ENCODE data around the gene SFMBT2. TPM values are rescaled to one million over a fixed set of nuclear protein-coding genes. Genes with fewer than 3 reads are reported as not detected.
"Not testable (repeated sequence)": the region's sequence is repeated elsewhere in the genome, so short reads cannot be mapped to it uniquely, and the experiment has no call there.

Gene SFMBT2
- polyA plus RNA-seq, 2 of the 4 experiments (the other 2 are of a cell fraction), result 9.6 to 10.2 TPM

GRCh38 chr10:7388602-7389001 lies 22.2 kb downstream of the SFMBT2 start (continued):
- TF ChIP-seq, protein P1, sequence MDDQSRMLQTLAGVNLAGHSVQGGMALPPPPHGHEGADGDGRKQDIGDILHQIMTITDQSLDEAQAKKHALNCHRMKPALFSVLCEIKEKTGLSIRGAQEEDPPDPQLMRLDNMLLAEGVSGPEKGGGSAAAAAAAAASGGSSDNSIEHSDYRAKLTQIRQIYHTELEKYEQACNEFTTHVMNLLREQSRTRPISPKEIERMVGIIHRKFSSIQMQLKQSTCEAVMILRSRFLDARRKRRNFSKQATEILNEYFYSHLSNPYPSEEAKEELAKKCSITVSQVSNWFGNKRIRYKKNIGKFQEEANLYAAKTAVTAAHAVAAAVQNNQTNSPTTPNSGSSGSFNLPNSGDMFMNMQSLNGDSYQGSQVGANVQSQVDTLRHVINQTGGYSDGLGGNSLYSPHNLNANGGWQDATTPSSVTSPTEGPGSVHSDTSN (IDR thresholded peaks at IDR 0.05), result no peak

- H3K27ac ChIP-seq; H3K4me3 ChIP-seq; CTCF ChIA-PET; POLR2A ChIA-PET; H3K4me1 ChIP-seq; H3K9me3 ChIP-seq; ATAC-seq; H3K4me2 ChIP-seq; FAIRE-seq; DNase-seq (ENCODE audit: low read depth in 1 of 2, low spot score in 1 of 2): not testable (repeated sequence)
- 81% methylated on average over 1 of the region's 1 CpG for WGBS (ENCODE audit: missing lambda C conversion rate)
Observed at GRCh38 chr10:7388149-7388548, 22.7 kb downstream of the SFMBT2 start.

GRCh38 chr10:7385114-7385513 lies 25.7 kb downstream of the SFMBT2 start:
- H3K4me2 ChIP-seq, result no peak overlapping the region
- FAIRE-seq, result no peak

GRCh38 chr10:7383442-7383841 lies 27.4 kb downstream of the SFMBT2 start:
- no peaks in the 10 kb centered on the region for H3K9me3 ChIP-seq
- no peak for DNase-seq (ENCODE audit: low read depth in 1 of 2, low spot score in 1 of 2)
- TF ChIP-seq, protein P1 (IDR thresholded peaks at IDR 0.05), result no peak
- TF ChIP-seq HDAC2 (IDR thresholded peaks at IDR 0.05), result no peak
- no peak for TF ChIP-seq CEBPB (IDR thresholded peaks at IDR 0.05)
- no peak for TF ChIP-seq MAFK (IDR thresholded peaks at IDR 0.05; ENCODE audit: partially characterized antibody)
- ChIA-PET CTCF (no interaction called here), POLR2A (no interaction called here)
- 0 out of 3 replicates have a peak, but pooled peaks cover 4% of the 10 kb centered on the region for H3K4me1 ChIP-seq
- FAIRE-seq, result no peak
- WGBS (ENCODE audit: missing lambda C conversion rate), result 84% methylated on average over 7 of the region's 7 CpGs
- no peak overlapping the region for H3K4me2 ChIP-seq
- H3K27ac ChIP-seq, result no peak overlapping the region
- no peak for ATAC-seq
- H3K4me3 ChIP-seq, result no peak overlapping the region

More at GRCh38 chr10:7385114-7385513, 25.7 kb downstream of the SFMBT2 start:
- 74% methylated on average over 7 of the region's 7 CpGs for WGBS (ENCODE audit: missing lambda C conversion rate)
- POLR2A ChIA-PET, result no interaction called here
- H3K4me1 ChIP-seq, result no peaks in the 10 kb centered on the region
- no peak for DNase-seq (ENCODE audit: low read depth in 1 of 2, low spot score in 1 of 2)
- no peak; a peak in 1 of 6 replicates for ATAC-seq
- no peak overlapping the region for H3K27ac ChIP-seq
- H3K4me3 ChIP-seq, result no peak overlapping the region
- TF ChIP-seq EHMT2 (IDR thresholded peaks at IDR 0.05; ENCODE audit: low read depth), result no peak
- TF ChIP-seq KDM5A (IDR thresholded peaks at IDR 0.05), result no peak
- TF ChIP-seq ELK1 (IDR thresholded peaks at IDR 0.05; ENCODE audit: low read depth, low read length), result no peak
- no peak for TF ChIP-seq NFE2L2 (conservative IDR thresholded peaks at IDR 0.05; ENCODE audit: low read length)
- TF ChIP-seq TP53 (CRISPR knock-in tag; IDR thresholded peaks at IDR 0.05), result no peak
- no peak for TF ChIP-seq CBX2 (IDR thresholded peaks at IDR 0.05; ENCODE audit: borderline replicate concordance, low read depth)
- TF ChIP-seq HOXB5 (CRISPR knock-in tag; IDR thresholded peaks at IDR 0.05), result no peak
- no peaks in the 10 kb centered on the region for H3K9me3 ChIP-seq
- CTCF ChIA-PET, result interaction anchor here (0.6 kb wide), 1 partner anchor 54 kb away, joined by 4 read pairs; no protein-coding TSS in a partner anchor

GRCh38 chr10:7380704-7381241 lies 30.1 kb downstream of the SFMBT2 start:
- POLR2A ChIA-PET, result no interaction called here
- Histone ChIP-seq H3K4me1 (peaks cover 11% of the 10 kb centered on the region), H3K9me3 (no peaks in the 10 kb centered on the region), H3K4me2 (no peak overlapping the region), H3K27ac (no peak overlapping the region), H3K4me3 (no peak overlapping the region)
- ATAC-seq (no peak), DNase-seq (ENCODE audit: low read depth in 1 of 2, low spot score in 1 of 2) (no peak), FAIRE-seq (no peak)
- CTCF ChIA-PET, result interaction anchor here (0.8 kb wide), 1 partner anchor 28 kb away, joined by 3 read pairs; no protein-coding TSS in a partner anchor
- TF ChIP-seq NFE2L2 (conservative IDR thresholded peaks at IDR 0.05; ENCODE audit: low read length) (no peak), HDAC2 (IDR thresholded peaks at IDR 0.05) (no peak), CHD4 (IDR thresholded peaks at IDR 0.05; ENCODE audit: borderline replicate concordance) (no peak), JUN (IDR thresholded peaks at IDR 0.05) (no peak), KDM1A (IDR thresholded peaks at IDR 0.05; ENCODE audit: low read depth) (no peak), NR3C1 (IDR thresholded peaks at IDR 0.05) (no peak), HOXB5 (CRISPR knock-in tag; IDR thresholded peaks at IDR 0.05) (no peak), POLR2AphosphoS2 (conservative IDR thresholded peaks at IDR 0.05; ENCODE audit: low read length) (no peak), HOXB13 (CRISPR knock-in tag; IDR thresholded peaks at IDR 0.05; ENCODE audit: low read depth) (no peak)
- WGBS (ENCODE audit: missing lambda C conversion rate), result 93% methylated on average over 5 of the region's 5 CpGs
